NCI-H2227 treated with DMSO at 0.1 percent for 48 hours (cell line): ENCODE data around the gene CENATAC.
"Not testable (repeated sequence)": the region's sequence is repeated elsewhere in the genome, so short reads cannot be mapped to it uniquely, and the experiment has no call there.

Source experiments
- DNase-seq: peaks from one replicate; lab custom pipeline; 2025; lab: John Stamatoyannopoulos, UW

Gene CENATAC

GRCh38 chr11:118997627-118998387 lies at the start of gene CENATAC:
CENATAC (plus strand) TSS chr11:118998138; CDS start chr11:118998198, 60 bp downstream.
- peak; percentile 79 for DNase-seq

DNA sequence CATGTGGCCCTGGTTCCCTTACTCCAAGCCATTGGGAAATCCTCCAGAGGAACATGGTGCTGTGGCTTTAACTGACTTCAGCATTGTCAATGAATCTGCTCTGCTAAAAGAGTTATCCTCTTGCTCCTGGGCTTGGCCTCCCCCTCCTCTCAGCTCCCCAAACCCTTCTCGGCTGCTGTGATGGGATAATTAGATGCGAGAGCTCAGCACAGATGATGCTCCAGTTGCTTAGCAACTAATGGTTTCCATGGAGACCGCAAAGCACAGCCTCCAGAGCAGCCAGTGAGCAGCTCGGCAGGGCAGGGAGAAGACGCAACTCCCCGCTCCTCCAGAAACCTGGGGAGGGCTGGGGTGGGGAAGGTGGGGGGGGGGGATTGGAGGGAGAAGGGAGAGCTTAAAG lies 44.7 kb upstream of the CENATAC start:
- DNase-seq = peak; percentile 74

DNA sequence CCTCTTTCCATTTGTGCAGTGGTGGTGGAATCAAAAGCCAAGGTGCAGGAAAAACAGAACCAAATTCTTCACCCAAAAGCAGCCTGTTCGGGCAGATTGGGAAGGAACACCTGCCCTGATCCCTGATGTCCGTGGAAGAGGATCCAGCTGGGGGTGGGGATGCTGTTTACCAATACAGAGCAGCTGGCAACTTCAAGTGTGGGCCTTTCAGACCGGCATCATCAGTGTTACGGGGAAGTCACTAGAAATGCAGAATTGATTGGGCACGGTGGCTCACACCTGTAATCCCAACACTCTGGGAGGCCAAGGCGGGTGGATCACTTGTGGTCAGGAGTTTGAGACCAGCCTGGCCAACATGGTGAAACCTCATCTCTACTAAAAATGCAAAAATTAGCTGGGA lies 44.0 kb upstream of the CENATAC start:
- not testable (repeated sequence) for DNase-seq

GRCh38 chr11:118956094-118956846 lies 41.7 kb upstream of the CENATAC start, which contains the start of gene UPK2:
UPK2 (plus strand) TSS chr11:118956298; CDS start chr11:118956351, 53 bp downstream.
- peak; percentile 58 for DNase-seq

DNA sequence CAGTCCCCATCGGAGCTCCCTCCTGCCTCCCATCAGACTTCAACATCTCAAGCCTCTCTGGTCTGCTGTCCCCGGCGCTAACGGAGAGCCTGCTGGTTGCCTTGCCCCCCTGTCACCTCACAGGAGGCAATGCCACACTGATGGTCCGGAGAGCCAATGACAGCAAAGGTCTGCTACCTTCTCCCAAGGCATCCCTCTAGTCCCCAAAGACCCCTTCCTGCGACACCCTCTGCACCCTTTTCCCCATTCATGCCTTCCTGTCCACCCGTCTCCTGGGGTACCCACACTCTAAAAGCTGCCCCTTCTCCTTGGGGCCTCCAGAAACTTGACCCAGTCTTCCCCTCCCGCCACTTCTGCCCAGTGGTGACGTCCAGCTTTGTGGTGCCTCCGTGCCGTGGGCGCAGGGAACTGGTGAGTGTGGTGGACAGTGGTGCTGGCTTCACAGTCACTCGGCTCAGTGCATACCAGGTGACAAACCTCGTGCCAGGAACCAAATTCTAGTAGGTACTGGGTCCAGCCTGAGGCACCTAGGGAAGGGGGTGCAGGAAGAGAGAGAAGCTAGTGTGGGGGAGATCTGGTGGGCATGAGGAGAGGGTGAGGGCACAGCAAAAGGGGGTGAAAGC lies 41.0 kb upstream of the CENATAC start:
- DNase-seq = no peak

GRCh38 chr11:118957549-118957948 lies 40.4 kb upstream of the CENATAC start:
- no peak for DNase-seq

GRCh38 chr11:118957968-118958367 lies 40.0 kb upstream of the CENATAC start:
- DNase-seq = no peak

DNA sequence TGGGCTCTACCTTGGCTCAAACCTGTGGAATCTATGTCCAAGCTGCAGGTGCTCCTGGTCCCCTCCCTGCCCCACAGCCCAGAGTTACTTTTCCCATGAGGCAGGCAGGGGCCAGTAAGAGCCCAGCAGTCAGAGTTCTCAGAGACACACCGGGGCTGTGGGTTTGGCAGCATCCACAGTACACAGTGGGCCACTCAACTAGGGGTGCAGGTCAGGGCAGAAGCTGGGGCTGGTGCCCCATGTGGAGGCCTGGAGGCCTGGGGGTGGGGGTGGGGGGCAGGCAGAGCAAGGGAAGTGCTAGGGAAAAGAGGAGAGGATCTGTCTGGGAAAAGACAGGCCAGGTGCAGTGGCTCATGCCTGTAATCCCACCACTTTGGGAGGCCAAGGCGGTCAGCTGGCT lies 39.4 kb upstream of the CENATAC start:
- DNase-seq = no peak

DNA sequence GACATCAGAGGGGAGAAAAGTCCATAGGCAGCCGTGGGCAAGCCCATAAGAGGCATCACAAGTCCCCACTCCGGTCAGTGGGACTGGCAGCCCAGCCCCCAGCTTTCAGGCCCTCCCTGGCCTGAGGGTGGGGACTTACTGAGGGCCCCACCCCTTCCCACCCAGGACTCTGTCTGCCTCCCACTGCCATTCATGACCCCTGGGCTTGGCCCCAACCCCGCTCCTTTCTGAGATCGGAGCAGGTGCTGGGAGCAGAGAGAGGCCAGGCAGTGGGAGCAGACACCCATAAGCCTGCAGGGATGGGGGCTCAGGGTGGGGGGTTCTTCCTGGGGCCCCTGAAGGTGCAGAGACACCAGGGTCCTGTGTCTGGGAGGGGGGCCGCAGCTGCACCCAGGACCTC lies 36.7 kb upstream of the CENATAC start:
- no peak for DNase-seq

- no peak for DNase-seq
Observed at GRCh38 chr11:118961591-118961990, 36.3 kb upstream of the CENATAC start.

DNA sequence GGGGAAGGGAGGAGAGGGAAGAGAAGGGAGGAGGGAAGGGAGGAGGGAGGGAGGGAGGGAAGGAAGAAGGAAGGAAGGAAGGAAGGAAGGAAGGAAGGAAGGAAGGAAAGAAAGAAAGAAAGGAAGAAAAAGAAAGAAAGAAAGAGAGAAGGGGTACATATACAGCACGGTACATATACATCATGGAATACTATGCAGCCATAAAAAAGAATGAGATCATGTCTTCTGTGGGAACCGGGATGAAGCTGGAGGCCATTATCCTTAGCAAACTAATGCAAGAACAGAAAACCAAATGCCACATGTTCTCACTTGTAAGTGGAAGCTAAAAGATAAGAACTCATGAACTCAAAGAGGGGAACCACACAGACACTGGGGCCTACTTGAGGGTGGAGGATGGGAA lies 28.4 kb upstream of the CENATAC start:
- DNase-seq = not testable (repeated sequence)

DNA sequence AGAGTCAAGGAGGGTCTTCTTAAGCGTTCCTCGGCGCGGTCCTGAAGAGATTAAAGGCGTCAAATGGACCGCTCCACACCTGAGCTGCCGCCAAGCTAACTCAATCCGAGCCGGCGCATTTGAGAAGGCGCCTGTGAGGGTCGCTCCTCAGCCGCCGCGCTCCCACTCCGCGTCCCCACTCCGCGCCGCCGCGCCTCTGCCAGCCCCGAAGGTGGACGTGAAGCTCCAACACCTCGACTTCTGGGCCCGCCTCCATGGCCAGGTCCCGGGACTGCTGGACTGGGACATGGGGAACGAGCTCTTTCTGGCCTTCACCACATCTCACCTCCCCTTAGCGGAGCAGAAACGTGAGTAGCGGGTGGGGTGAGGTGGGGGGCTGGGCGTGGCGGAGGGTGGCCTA lies 26.3 kb upstream of the CENATAC start, which contains the start of gene FOXR1:
TSS of gene FOXR1 (plus strand) at position 116 of the 400 bp plus-strand sequence. CDS start at position 287, 171 bp downstream.
- no peak for DNase-seq

- no peak for DNase-seq
Observed at GRCh38 chr11:118973985-118974384, 24.0 kb upstream of the CENATAC start.

- peak; percentile 37 for DNase-seq
Observed at GRCh38 chr11:118975771-118976709, 21.9 kb upstream of the CENATAC start.

GRCh38 chr11:118979434-118979833 lies 18.5 kb upstream of the CENATAC start:
- DNase-seq = peak; percentile 22

DNA sequence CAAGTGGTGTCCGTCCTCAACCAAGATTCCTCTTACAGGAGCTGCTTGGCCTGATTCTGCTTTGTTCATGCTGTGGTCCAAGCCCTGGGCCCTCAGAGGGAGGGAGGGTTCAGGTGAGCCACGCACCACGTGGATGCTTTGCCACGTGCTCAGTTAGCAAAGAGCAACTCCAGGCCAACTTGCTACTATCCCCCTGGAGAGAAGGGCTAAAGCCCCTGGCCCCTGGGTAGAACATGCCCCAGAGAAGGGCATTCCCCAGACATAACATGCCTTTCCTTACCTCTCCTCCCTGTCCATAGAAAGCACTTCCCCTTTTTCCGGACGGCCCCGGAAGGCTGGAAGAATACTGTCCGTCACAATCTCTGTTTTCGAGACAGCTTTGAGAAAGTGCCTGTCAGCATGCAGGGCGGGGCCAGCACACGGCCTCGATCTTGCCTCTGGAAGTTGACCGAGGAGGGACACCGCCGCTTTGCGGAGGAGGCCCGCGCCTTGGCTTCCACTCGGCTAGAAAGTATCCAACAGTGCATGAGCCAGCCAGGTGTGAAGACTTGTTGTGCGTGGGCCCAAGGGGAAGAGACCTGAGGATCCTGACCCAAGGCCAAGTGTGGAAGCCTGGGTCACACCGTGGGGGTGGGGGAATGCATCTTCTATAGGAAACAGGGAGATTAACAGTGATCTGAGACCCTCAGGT lies 17.6 kb upstream of the CENATAC start:
- no peak for DNase-seq

DNA sequence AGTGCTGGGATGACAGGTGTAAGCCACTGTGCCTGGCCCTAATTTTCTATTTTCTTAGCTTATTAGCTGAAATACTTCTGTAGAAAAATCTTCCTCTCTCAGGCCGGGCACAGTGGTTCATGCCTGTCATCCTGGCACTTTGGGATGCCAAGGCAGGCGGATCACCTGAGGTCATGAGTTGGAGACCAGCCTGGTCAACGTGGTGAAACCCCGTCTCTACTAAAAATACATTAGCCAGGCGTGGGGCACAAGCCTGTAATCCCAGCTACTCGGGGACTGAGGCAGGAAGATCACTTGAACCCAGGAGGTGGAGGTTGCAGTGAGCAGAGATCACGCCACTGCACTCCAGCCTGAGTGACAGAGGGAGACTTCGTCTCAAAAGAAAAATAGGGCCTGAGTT lies 13.6 kb upstream of the CENATAC start:
- not testable (repeated sequence) for DNase-seq

DNA sequence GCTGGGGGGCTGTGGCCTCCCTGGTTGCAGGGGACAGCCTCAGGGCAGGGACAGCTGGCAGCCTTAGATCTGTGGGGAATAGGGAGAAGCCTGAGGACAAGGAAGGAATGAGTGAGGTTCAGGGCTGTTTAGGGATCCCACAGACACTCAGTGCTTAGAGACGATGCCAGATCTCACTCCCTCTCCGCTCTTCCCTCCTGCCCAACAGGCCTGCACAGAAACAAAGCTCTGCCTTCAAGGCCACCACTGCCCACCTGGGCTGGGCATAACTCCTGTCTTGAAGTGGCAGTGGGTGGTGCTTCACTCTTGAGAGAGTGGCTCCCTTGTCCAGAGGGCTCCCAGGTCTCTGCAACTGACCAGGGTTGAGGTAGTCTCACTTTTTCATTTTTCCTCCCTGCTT lies 13.1 kb upstream of the CENATAC start:
- no peak for DNase-seq

GRCh38 chr11:118988280-118988679 lies 9.7 kb upstream of the CENATAC start:
- no peak for DNase-seq

DNA sequence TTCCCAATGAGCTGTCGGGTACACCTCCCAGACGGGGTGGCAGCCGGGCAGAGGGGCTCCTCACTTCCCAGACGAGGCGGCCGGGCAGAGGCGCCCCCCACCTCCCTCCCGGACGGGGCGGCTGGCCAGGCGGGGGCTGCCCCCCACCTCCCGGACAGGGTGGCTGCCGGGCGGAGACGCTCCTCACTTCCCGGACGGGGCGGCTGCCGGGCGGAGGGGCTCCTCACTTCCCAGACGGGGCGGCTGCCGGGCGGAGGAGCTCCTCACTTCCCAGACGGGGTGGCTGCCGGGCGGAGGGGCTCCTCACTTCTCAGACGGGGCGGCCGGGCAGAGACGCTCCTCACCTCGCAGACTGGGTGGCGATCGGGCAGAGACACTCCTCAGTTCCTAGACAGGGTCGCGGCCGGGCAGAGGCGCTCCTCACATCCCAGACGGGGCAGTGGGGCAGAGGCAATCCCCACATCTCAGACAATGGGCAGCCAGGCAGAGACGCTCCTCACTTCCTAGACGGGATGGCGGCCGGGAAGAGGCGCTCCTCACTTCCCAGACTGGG lies 6.4 kb upstream of the CENATAC start:
- not testable (repeated sequence) for DNase-seq
